ENCODE measurements around the gene TSPO. TPM values are rescaled to one million over a fixed set of nuclear protein-coding genes. Genes with fewer than 3 reads are reported as not detected.

Gene TSPO
- polyA plus RNA-seq, 1 experiment = 313 TPM

GRCh38 chr22:43110444-43110926, 40.9 kb upstream of the TSPO start, which contains the start of gene BIK:
Gene BIK, plus strand, starts transcription at chr22:43110750. Its CDS starts 13,273 bp downstream, at chr22:43124023.
- Histone ChIP-seq H3K36me3 (ENCODE audit: control insufficient read depth, insufficient read depth, low read length) (no peaks in the 10 kb centered on the region), H3K4me3 (ENCODE audit: low read depth, low read length) (peak within 1 kb of the TSS; percentile 24), H3K27me3 (ENCODE audit: control insufficient read depth, insufficient read depth, low read length) (peaks cover 42% of the 10 kb centered on the region)
- ChIA-PET POLR2A (no interaction called here), CTCF (interaction anchor here (1.7 kb wide), 1 partner anchor 26 kb away, joined by 5 read pairs; no protein-coding TSS in a partner anchor)
- TF ChIP-seq, protein P1, sequence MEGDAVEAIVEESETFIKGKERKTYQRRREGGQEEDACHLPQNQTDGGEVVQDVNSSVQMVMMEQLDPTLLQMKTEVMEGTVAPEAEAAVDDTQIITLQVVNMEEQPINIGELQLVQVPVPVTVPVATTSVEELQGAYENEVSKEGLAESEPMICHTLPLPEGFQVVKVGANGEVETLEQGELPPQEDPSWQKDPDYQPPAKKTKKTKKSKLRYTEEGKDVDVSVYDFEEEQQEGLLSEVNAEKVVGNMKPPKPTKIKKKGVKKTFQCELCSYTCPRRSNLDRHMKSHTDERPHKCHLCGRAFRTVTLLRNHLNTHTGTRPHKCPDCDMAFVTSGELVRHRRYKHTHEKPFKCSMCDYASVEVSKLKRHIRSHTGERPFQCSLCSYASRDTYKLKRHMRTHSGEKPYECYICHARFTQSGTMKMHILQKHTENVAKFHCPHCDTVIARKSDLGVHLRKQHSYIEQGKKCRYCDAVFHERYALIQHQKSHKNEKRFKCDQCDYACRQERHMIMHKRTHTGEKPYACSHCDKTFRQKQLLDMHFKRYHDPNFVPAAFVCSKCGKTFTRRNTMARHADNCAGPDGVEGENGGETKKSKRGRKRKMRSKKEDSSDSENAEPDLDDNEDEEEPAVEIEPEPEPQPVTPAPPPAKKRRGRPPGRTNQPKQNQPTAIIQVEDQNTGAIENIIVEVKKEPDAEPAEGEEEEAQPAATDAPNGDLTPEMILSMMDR (IDR thresholded peaks at IDR 0.05; ENCODE audit: insufficient read depth, low read depth, low read length) = peak; percentile 32
- DNase-seq (ENCODE audit: low read depth) = no peak

DNA sequence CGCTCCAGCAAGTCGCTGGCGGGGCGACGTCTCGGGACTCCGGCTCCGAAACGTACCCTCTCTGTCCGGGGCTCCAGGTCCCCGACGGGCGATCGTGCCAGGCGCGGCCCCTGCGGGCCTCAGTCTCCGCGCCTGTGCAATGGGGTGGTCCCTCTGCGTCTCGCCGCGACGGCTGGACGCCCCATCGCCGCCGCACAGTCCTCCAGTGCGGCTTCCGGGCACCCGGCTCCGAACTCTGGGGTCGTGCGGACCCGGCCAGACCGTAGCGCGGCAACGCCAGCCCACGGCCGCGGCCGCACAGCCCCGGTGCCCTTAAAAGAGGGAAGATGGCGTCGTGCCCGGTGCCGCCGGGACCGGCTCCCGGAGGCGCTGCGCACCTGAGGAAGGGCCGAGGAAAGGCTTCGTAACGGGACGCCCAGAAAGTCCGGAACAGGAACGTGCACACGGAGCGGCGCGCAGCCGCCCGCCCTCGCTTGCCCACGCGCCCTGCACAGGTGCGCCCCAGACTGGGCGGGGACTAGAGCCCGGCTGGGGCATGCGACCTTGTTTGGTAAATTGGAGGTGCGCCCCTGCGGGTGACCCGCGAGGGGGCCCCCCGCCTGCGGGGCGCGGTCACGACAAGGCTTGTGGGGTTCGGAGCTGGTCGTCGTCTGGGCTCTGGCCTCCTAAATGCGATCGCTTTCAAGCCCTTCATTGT, 40.3 kb upstream of the TSPO start:
- TF ChIP-seq, protein P1 (IDR thresholded peaks at IDR 0.05; ENCODE audit: insufficient read depth, low read depth, low read length) = no peak
- H3K36me3 ChIP-seq (ENCODE audit: control insufficient read depth, insufficient read depth, low read length) = no peaks in the 10 kb centered on the region
- H3K4me3 ChIP-seq (ENCODE audit: low read depth, low read length) = peak overlapping the region; percentile 24
- ChIA-PET CTCF (interaction anchor here (1.6 to 1.7 kb wide), 2 partner anchors 26 to 27 kb away, joined by 3 to 5 read pairs; no protein-coding TSS in a partner anchor), POLR2A (no interaction called here)
- H3K27me3 ChIP-seq (ENCODE audit: control insufficient read depth, insufficient read depth, low read length) = peaks cover 42% of the 10 kb centered on the region
- no peak for DNase-seq (ENCODE audit: low read depth)

DNA sequence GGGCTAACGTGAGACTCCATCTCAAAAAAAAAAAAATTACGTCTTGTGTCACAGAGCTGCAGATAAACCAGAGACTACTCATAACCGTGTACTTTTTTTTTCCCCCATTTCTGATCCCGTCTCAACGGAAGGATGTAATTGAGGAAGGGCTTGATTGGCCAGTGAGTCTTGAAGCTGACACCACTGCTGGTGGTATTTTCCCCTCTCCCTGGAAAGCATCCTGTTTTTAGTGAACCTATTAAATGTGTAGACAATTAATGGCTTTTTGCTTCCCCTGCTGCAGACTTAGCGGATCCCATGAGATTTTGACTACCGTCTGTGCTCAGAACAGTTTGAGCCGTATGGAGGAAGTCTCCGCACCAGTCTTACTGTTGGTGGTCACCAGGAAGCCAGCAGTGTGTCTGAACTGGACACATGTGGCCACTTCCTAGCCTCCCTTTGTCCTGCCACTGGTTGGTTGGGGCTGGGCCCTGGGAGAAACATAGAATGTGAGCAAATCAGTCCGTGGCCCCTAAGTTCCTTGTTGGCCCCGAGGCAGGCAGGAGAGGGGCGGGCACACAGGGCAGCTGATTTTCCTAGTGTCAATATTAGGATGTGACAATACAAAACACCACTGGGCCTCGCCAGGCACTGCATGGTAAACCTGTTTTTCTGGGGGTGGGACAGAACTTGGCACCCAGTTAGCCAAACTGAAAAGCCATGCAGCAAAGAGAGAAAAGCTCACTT, 37.7 kb upstream of the TSPO start:
- ChIA-PET CTCF (interaction anchor here (0.7 to 1.0 kb wide), 2 partner anchors 24 to 772 kb away, joined by 3 to 4 read pairs; no protein-coding TSS in a partner anchor), POLR2A (no interaction called here)
- Histone ChIP-seq H3K36me3 (ENCODE audit: control insufficient read depth, insufficient read depth, low read length) (no peaks in the 10 kb centered on the region), H3K27me3 (ENCODE audit: control insufficient read depth, insufficient read depth, low read length) (peaks cover 38% of the 10 kb centered on the region), H3K4me3 (ENCODE audit: low read depth, low read length) (no peak overlapping the region)
- DNase-seq (ENCODE audit: low read depth) = no peak
- TF ChIP-seq, protein P1 (IDR thresholded peaks at IDR 0.05; ENCODE audit: insufficient read depth, low read depth, low read length) = no peak

DNA sequence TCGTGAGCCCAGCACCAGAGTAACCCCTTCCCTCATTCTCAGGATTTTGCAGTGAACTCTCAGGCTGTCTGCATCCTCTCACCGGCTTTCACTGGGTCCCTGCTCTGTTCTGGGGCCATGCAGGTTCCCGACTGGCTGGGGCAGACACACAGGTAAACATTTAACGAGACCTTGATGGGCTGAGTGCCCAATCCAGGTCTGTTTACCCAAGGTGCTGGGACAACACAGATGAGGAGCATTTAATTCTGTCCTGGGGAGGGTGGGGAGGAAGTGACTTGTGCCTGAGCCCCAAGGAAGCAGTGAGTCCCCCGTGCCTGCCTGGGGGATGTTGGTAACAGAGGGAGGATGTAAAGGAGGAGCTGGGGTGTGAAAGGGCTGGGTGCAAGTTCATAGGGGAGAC, 36.4 kb upstream of the TSPO start:
- CTCF ChIA-PET = no interaction called here

More for the DNA sequence above, 36.4 kb upstream of the TSPO start:
- Histone ChIP-seq H3K36me3 (ENCODE audit: control insufficient read depth, insufficient read depth, low read length) (no peaks in the 10 kb centered on the region), H3K27me3 (ENCODE audit: control insufficient read depth, insufficient read depth, low read length) (peaks cover 33% of the 10 kb centered on the region), H3K4me3 (ENCODE audit: low read depth, low read length) (no peak overlapping the region)
- DNase-seq (ENCODE audit: low read depth) = no peak
- POLR2A ChIA-PET = no interaction called here
- TF ChIP-seq, protein P1 (IDR thresholded peaks at IDR 0.05; ENCODE audit: insufficient read depth, low read depth, low read length) = no peak

Measured in BJ (cell line).